Left lung (tissue), 10 donors: ENCODE measurements around the gene KCNAB1. TPM values are rescaled to one million over a fixed set of nuclear protein-coding genes. Genes with fewer than 3 reads are reported as not detected.

Source experiments
- ATAC-seq: fragments of 200-7000 bp; cut with Tn5 transposase; one replicate; pipeline ENCODE4 v1.9.1; 2020; ENCODE audit warnings: moderate library complexity
- DNase-seq, 4 donors: peaks; one replicate each; pipeline ENCODE4 v3.0.0-alpha.2; 2013 to 2020
- H3K27ac ChIP-seq, 2 donors: fragments of 200-600 bp; sonication (generic) in 1 of 2; one replicate each; pipeline versions ENCODE4 v1.5.0 to v1.8.0; 2020 to 2021
- H3K27me3 ChIP-seq, 2 donors: fragments of 200-600 bp; sonication (generic) in 1 of 2; one replicate each; pipeline versions ENCODE4 v1.5.0 to v1.8.0; 2020 to 2021
- H3K36me3 ChIP-seq, 2 donors: fragments of 200-600 bp; sonication (generic) in 1 of 2; one replicate each; pipeline versions ENCODE4 v1.5.0 to v1.8.0; 2020 to 2021
- H3K4me1 ChIP-seq, 2 donors: fragments of 200-600 bp; one replicate each; pipeline ENCODE4 v1.8.0; 2021
- H3K4me3 ChIP-seq, 2 donors: fragments of 200-600 bp; sonication (generic) in 1 of 2; one replicate each; pipeline versions ENCODE4 v1.5.0 to v1.8.0; 2020 to 2021; ENCODE audit warnings: mild to moderate bottlenecking in 1 of 2
- H3K9me3 ChIP-seq, 2 donors: fragments of 200-600 bp; sonication (generic) in 1 of 2; one replicate each; pipeline versions ENCODE4 v1.5.0 to v1.8.0; 2020 to 2021
- intact Hi-C, 2 donors: fragments of 100-400 bp; cut with DNase I; formaldehyde crosslinking; loops; one replicate each; pipeline versions ENCODE4 v1.11.2 to v1.14.2; 2022
- polyA plus RNA-seq, 6 donors: library from polyadenylated mRNA; unstranded; fragments of 120-200 nt; gene quantifications; one replicate each; pipeline ENCODE4 v1.2.1, GENCODE V29; 2013; ENCODE audit not compliant: insufficient read length in 6 of 6
- total RNA-seq, 2 donors: library from RNA; stranded (reverse); fragmentation: NEBNext Ultra II Directional; extraction: Animal tissue kit (Norgen Biotek cat#: 25700); gene quantifications; one replicate each; pipeline ENCODE4 v1.2.1, GENCODE V29; 2021
- TF ChIP-seq, protein P1 (sequence below), 2 donors: fragments of 200-600 bp; sonication (generic) in 1 of 2; IDR thresholded peaks; one replicate each; pipeline versions ENCODE4 v1.5.0 to v1.8.0; 2021; ENCODE audit warnings: antibody characterized with exemption in 2 of 2
- donor health status: DM: no; HTN: yes; CAD: no.
- donor health status: DM: no; HTN: no; CAD: no.

Gene KCNAB1
- total and polyA plus RNA-seq, 8 donors, result 0.58 to 1.7 (median 1.5) TPM

DNA sequence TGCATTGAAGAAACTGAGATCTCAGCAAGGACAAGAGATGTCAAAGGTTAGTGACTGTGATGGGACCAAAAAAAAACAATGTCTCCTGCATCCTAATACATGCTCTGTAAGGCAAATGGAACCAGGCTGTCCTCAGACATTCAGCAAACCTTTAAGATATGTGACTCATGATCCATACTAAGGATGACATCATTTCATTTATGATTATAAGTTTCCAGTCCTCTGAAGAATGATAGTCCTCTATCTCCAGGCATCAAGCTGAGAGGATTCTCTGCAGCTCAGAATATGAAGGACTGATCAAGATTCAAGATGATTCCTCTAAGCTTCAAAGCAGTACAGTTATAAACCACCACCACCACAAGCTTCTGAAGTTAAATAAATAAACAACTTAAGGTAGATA, 386.9 kb downstream of the KCNAB1 start:
- no peak overlapping the region for H3K27ac ChIP-seq
- no peaks in the 10 kb centered on the region for H3K36me3 ChIP-seq
- TF ChIP-seq, protein P1, sequence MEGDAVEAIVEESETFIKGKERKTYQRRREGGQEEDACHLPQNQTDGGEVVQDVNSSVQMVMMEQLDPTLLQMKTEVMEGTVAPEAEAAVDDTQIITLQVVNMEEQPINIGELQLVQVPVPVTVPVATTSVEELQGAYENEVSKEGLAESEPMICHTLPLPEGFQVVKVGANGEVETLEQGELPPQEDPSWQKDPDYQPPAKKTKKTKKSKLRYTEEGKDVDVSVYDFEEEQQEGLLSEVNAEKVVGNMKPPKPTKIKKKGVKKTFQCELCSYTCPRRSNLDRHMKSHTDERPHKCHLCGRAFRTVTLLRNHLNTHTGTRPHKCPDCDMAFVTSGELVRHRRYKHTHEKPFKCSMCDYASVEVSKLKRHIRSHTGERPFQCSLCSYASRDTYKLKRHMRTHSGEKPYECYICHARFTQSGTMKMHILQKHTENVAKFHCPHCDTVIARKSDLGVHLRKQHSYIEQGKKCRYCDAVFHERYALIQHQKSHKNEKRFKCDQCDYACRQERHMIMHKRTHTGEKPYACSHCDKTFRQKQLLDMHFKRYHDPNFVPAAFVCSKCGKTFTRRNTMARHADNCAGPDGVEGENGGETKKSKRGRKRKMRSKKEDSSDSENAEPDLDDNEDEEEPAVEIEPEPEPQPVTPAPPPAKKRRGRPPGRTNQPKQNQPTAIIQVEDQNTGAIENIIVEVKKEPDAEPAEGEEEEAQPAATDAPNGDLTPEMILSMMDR (IDR thresholded peaks at IDR 0.05), result no peak
- no peak for ATAC-seq
- no peak overlapping the region for H3K4me3 ChIP-seq
- intact Hi-C loops, result loop anchor here in 1 of 2 donors (10.0 kb wide), 1 partner anchor 352 kb away; no protein-coding TSS in a partner anchor
- no peaks in the 10 kb centered on the region for H3K4me1 ChIP-seq
- no peak for DNase-seq
- H3K9me3 ChIP-seq, result no peaks in the 10 kb centered on the region
- no peaks in the 10 kb centered on the region for H3K27me3 ChIP-seq

DNA sequence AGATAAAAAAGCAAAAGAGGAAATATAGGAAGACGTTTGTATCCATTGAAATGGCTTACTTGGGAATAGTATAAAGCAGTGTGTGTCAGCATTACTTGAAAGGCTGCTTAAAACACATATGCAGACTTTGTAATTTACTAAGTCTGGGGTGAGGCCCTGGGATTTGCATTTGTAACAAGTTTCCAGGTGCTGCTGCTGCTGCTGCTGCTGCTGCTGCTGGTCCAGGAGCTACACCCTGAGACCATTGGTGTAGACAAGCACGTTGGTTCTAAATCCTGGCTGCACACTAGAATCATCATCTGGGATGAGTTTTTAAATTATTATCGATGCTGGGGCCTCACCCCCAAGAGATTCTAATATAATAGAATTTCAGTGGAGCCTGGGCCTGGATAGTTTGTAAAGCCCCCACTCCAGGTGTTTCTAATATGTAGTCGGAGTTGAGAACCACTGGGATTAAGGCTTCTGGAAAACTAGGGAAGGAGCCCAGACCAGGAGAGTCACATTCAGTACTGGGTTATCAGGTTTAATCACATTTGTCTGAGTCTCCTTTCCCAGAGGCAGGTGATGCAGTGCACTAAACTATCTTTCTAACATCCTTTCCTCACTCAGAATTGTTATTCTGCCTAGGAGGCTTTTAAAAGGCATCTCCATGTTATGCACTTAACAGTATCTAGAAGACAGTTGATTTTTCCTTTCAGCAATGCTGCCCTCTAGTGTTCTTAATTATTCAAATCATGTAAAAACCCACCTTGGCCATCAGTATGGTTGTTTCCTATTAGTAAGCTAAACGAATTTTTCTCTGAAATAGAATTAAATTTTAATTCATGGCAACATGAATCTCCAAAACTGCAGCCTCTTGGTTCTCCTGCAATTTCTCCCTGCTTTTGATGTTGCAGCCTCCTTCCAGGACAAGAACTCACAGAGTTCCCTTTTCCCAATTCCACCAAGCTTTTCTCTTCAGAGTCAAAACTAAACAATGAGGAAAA, 389.1 kb downstream of the KCNAB1 start:
- peak in 2 of 4 donors; percentile 28 to 57 for DNase-seq
- ATAC-seq, result peak; percentile 88
- no peaks in the 10 kb centered on the region for H3K4me1 ChIP-seq
- no peak overlapping the region for H3K4me3 ChIP-seq
- H3K36me3 ChIP-seq, result no peaks in the 10 kb centered on the region
- H3K27ac ChIP-seq, result no peak overlapping the region
- TF ChIP-seq, protein P1 (IDR thresholded peaks at IDR 0.05), result peak; percentile 59 to 68
- no peaks in the 10 kb centered on the region for H3K27me3 ChIP-seq
- H3K9me3 ChIP-seq, result no peaks in the 10 kb centered on the region
- intact Hi-C loops, result loop anchor here in 1 of 2 donors (10.0 kb wide), 1 partner anchor 355 kb away; no protein-coding TSS in a partner anchor

DNA sequence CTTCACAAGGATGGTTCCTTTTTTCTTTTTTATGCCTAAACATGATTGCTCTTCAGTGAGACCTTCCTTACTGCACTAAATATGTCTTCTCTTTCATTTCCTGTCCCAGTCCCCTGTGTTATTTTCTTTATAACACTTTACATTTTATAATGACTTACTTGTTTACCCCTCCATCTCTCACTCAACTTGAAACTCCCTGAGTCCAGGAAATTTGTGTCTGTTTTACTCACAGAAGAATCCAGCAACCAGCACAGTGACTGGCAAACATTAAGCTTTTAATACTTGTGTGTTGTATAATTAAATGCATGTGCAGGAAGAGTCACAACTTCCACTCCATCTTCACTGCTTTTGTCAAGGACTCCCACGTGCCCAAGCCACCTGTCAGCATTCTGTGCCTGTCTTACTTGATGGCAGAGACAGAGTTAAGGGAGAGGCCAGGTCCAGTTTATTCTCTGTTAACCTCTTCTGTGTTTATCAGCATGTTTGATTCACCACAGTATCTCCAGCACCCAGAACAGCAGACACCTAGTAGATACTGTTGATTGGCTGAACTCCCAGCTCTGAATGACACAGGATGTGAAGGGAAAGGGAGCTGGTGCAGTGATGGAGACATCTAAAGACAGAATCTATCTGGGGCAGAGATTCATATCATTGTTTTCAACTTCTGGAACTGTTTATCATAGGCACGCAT, 391.8 kb downstream of the KCNAB1 start:
- no peak for DNase-seq
- TF ChIP-seq, protein P1 (IDR thresholded peaks at IDR 0.05), result no peak
- Histone ChIP-seq H3K9me3 (no peaks in the 10 kb centered on the region), H3K27me3 (no peaks in the 10 kb centered on the region), H3K4me3 (no peak overlapping the region), H3K4me1 (no peaks in the 10 kb centered on the region), H3K27ac (no peak overlapping the region), H3K36me3 (no peaks in the 10 kb centered on the region)
- intact Hi-C loops, result no loop called here
- ATAC-seq, result no peak

DNA sequence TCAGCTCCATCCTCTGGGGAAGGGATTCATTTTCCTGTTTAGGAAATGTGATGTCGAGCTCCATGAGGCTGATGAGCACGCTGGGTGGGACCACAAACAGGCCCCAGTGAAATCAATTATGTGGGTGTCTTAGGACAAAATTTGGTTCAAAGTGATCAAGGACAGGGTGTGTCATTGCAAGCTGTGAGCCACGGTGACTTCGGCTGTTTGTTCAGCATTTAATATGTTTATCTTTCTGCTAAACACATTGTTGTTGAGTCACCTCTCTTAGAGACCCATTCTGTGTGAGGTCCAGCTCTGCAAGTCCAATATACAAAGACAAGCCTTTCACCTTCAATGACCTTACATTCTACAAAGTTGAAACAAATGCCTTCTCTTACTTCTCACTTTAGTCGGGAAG, 393.2 kb downstream of the KCNAB1 start:
- TF ChIP-seq, protein P1 (IDR thresholded peaks at IDR 0.05), result no peak
- Histone ChIP-seq H3K27ac (no peak overlapping the region), H3K4me1 (no peaks in the 10 kb centered on the region), H3K27me3 (no peaks in the 10 kb centered on the region), H3K36me3 (no peaks in the 10 kb centered on the region), H3K4me3 (no peak overlapping the region), H3K9me3 (no peaks in the 10 kb centered on the region)
- ATAC-seq (no peak), DNase-seq (no peak)
- intact Hi-C loops, result no loop called here

DNA sequence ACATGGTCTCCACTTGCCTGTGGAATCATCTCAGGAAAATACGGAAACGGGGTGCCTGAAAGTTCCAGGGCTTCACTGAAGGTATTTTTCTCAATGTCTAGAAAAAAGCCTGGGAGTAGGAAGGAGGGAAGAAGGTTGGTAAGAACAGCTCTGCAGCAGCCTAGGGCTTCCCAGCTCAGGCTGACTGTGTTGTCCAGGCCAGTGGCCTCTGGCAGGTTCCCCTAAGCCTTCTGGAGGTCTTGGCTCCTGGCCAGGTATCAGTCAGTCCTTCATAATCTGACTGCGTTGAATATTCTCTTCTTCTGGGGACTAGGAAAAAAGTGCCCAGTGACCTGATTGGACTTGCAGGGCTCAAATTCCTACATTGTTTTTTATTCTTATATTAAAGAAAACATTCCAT, 395.9 kb downstream of the KCNAB1 start:
- Histone ChIP-seq H3K4me1 (no peaks in the 10 kb centered on the region), H3K4me3 (no peak overlapping the region), H3K36me3 (no peaks in the 10 kb centered on the region), H3K9me3 (no peaks in the 10 kb centered on the region), H3K27me3 (no peaks in the 10 kb centered on the region), H3K27ac (no peak overlapping the region)
- no peak for DNase-seq
- TF ChIP-seq, protein P1 (IDR thresholded peaks at IDR 0.05), result no peak
- ATAC-seq, result no peak
- intact Hi-C loops, result no loop called here
